MM.1S (cell line): ENCODE measurements around the gene GRK4.

Source experiments
- CTCF ChIP-seq: fragments of 300-600 bp; sonication (generic); IDR thresholded peaks from 2 replicates; pipeline ENCODE4 v1.5.1; 2016; ENCODE audit warnings: antibody characterized with exemption, low read length, mixed read lengths
- EZH2 ChIP-seq: fragments of 300-600 bp; sonication (generic); optimal IDR thresholded peaks from 2 replicates; pipeline ENCODE3; 2017; ENCODE audit warnings: low read depth, mild to moderate bottlenecking, antibody characterized with exemption, low read length, mixed read lengths
- EZH2phosphoT487 ChIP-seq: fragments of 300-600 bp; sonication (generic); IDR thresholded peaks from 2 replicates; pipeline ENCODE4 v1.6.1; 2018; ENCODE audit warnings: antibody characterized with exemption, low read length

- TF ChIP-seq CTCF (no peak), EZH2phosphoT487 (no peak), EZH2 (no peak)
Observed at GRCh38 chr4:3075652-3075981, 112.2 kb downstream of the GRK4 start.
